Hematopoietic multipotent progenitor cell treated with erythropoietin and hydrocortisone succinate and interleukin-3 and kit ligand, for 6 days (in vitro differentiated cells): Measurements from ENCODE around the gene SLC39A8.
"Not testable (repeated sequence)": the region's sequence is repeated elsewhere in the genome, so short reads cannot be mapped to it uniquely, and the experiment has no call there.

Experiments used
- DNase-seq: peaks from one replicate; pipeline ENCODE4 v3.0.0-alpha.2; 2015

The SLC39A8 gene

GRCh38 chr4:102344954-102345794 is at the start of gene SLC39A8:
SLC39A8 (minus strand) TSS chr4:102345482; CDS start chr4:102344662, 820 bp downstream.
- peak; percentile 96 for DNase-seq

GRCh38 chr4:102392033-102392744 is 46.9 kb upstream of the SLC39A8 start:
- DNase-seq = no peak

- peak; percentile 73 for DNase-seq
Measured at GRCh38 chr4:102390438-102390837, 45.2 kb upstream of the SLC39A8 start.

GRCh38 chr4:102388611-102389010 is 43.3 kb upstream of the SLC39A8 start:
- no peak for DNase-seq

GRCh38 chr4:102387552-102388150 is 42.4 kb upstream of the SLC39A8 start:
- DNase-seq = no peak

- no peak for DNase-seq
Measured at GRCh38 chr4:102386966-102387365, 41.7 kb upstream of the SLC39A8 start.

GRCh38 chr4:102380253-102380652 is 35.0 kb upstream of the SLC39A8 start:
- DNase-seq = not testable (repeated sequence)

- DNase-seq = no peak
Measured at GRCh38 chr4:102362922-102363432, 17.7 kb upstream of the SLC39A8 start.

- DNase-seq = no peak
Measured at GRCh38 chr4:102358128-102358527, 12.8 kb upstream of the SLC39A8 start.

GRCh38 chr4:102357637-102358036 is 12.4 kb upstream of the SLC39A8 start:
- not testable (repeated sequence) for DNase-seq

- no peak for DNase-seq
Measured at GRCh38 chr4:102356562-102357202, 11.4 kb upstream of the SLC39A8 start.

- peak; percentile 52 for DNase-seq
Measured at GRCh38 chr4:102355748-102356147, 10.5 kb upstream of the SLC39A8 start.

- no peak for DNase-seq
Measured at GRCh38 chr4:102354671-102355454, 9.6 kb upstream of the SLC39A8 start.

GRCh38 chr4:102352781-102353180 is 7.5 kb upstream of the SLC39A8 start:
- DNase-seq = no peak

- no peak for DNase-seq
Measured at GRCh38 chr4:102350634-102351033, 5.4 kb upstream of the SLC39A8 start.

GRCh38 chr4:102348701-102349100 is 3.4 kb upstream of the SLC39A8 start:
- DNase-seq = no peak

GRCh38 chr4:102345795-102346100 is 466 bp upstream of the SLC39A8 start:
- no peak for DNase-seq

GRCh38 chr4:102344520-102344953 is 745 bp downstream of the SLC39A8 start:
- DNase-seq = no peak

- DNase-seq = peak; percentile 96
Measured at GRCh38 chr4:102343964-102344519, 1.2 kb downstream of the SLC39A8 start.

GRCh38 chr4:102342404-102343074 is 2.7 kb downstream of the SLC39A8 start:
- DNase-seq = peak; percentile 91

GRCh38 chr4:102341201-102341600 is 4.1 kb downstream of the SLC39A8 start:
- no peak for DNase-seq
